C4-2B (cell line): ENCODE data around the gene HMG20A.

Experiments used
- CTCF ChIP-seq: fragments of 450-650 bp; conservative IDR thresholded peaks from 2 replicates; pipeline ENCODE4 v1.5.1; 2017; ENCODE audit warnings: mild to moderate bottlenecking
- ZFX ChIP-seq: fragments of 450-650 bp; IDR thresholded peaks from 2 replicates; pipeline ENCODE4 v1.6.1; 2017

DNA sequence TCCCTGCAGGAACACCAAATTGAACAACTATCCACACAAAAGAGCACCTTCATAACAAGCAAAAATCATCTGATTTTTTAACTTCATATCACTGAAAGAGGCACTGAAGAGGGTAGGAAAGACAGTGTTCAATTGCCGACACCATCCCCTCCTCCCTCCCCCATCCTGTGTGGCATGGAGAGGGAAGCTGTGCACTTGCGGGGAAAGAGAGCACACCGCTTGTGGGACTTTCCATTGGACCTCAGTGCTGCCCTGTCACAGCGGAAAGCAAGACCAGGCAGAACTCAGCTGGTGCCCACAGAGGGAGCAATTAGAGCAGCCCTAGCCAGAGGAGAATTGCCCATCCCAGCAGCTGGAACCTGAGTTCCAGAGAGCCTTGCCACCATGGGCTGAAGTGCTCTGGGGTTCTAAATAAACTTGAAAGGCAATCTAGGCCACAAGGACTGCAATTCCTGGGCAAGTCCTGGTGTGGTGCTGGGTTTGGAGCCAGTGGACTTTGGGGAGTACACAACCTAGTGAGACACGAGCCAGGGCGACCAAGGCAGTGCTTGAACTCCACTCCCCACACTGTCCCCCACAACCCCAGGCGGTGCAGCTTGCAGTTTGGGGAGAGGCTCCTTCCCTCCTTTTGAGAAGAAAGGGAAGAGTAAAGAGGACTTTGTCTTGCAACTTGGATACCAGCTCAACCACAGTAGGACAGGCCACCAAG is 27.8 kb upstream of the HMG20A start:
- no peak for TF ChIP-seq CTCF
- no peak for TF ChIP-seq ZFX
